ENCODE results near the gene CRYM. TPM values are rescaled to one million over a fixed set of nuclear protein-coding genes. Genes with fewer than 3 reads are reported as not detected.

Gene CRYM
- total RNA-seq, 1 experiment from 2014 or later = not detected

DNA sequence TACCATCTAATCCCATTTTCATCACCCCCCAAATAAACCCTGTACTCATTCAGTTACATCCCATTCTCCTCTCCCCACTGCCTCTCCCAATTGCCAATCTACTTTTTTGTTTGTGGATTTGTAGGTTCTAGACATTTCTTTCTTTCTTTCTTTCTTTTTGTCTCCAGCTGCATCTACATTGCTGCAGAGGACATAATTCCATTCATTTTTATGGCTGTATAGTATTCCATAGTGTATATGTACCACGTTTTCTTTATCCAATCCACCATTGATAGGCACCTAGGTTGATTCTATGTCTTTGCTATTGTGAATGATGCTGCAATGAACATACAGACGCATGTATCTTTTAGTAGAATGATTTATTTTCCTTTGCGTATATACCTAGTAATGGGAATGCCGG is 6.3 kb upstream of the CRYM start:
- H3K4me3 ChIP-seq = no peak overlapping the region
- BruUV-seq (replicated peaks) = no TSS peak
- DNase-seq = no peak
- POLR2A ChIA-PET (ENCODE audit: unreplicated experiment) = no interaction called here
- no peaks in the 10 kb centered on the region for H3K9me2 ChIP-seq (ENCODE audit: insufficient read depth)
- H3K4me2 ChIP-seq = no peak overlapping the region
- H4K20me1 ChIP-seq (ENCODE audit: insufficient read depth) = no peaks in the 10 kb centered on the region
- H3K9me3 ChIP-seq (ENCODE audit: insufficient read depth, low read depth) = no peaks in the 10 kb centered on the region; the same call in 1 of the 2 replicates
- H3K79me2 ChIP-seq (ENCODE audit: low read depth) = no peaks in the 10 kb centered on the region
- TF ChIP-seq, protein P1, sequence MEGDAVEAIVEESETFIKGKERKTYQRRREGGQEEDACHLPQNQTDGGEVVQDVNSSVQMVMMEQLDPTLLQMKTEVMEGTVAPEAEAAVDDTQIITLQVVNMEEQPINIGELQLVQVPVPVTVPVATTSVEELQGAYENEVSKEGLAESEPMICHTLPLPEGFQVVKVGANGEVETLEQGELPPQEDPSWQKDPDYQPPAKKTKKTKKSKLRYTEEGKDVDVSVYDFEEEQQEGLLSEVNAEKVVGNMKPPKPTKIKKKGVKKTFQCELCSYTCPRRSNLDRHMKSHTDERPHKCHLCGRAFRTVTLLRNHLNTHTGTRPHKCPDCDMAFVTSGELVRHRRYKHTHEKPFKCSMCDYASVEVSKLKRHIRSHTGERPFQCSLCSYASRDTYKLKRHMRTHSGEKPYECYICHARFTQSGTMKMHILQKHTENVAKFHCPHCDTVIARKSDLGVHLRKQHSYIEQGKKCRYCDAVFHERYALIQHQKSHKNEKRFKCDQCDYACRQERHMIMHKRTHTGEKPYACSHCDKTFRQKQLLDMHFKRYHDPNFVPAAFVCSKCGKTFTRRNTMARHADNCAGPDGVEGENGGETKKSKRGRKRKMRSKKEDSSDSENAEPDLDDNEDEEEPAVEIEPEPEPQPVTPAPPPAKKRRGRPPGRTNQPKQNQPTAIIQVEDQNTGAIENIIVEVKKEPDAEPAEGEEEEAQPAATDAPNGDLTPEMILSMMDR (conservative IDR thresholded peaks at IDR 0.05) = no peak
- no peak for TF ChIP-seq EZH2 (IDR thresholded peaks at IDR 0.05; ENCODE audit: low read depth)
- H3K4me1 ChIP-seq (replicated peaks; ENCODE audit: insufficient read depth) = no peaks in the 10 kb centered on the region
- intact Hi-C loops (cut with micrococcal nuclease; ENCODE audit: unreplicated experiment) = no loop called here
- H3K36me3 ChIP-seq (ENCODE audit: low read depth) = no peaks in the 10 kb centered on the region
- H3K27ac ChIP-seq = no peak overlapping the region
- CTCF ChIA-PET = no interaction called here
- H3F3A ChIP-seq (ENCODE audit: insufficient read depth, low read depth) = no peaks in the 10 kb centered on the region
- H2AFZ ChIP-seq = no peak overlapping the region
- peaks cover 31% of the 10 kb centered on the region for H3K27me3 ChIP-seq (ENCODE audit: insufficient read depth, low read depth)

GRCh38 chr16:21283521-21284289 is 5.6 kb upstream of the CRYM start:
- Histone ChIP-seq H3K36me3 (ENCODE audit: low read depth) (no peaks in the 10 kb centered on the region), H3K79me2 (ENCODE audit: low read depth) (no peaks in the 10 kb centered on the region), H3K4me1 (replicated peaks; ENCODE audit: insufficient read depth) (no peaks in the 10 kb centered on the region), H3K27ac (no peak overlapping the region), H3K4me2 (no peak overlapping the region), H3K9me3 (ENCODE audit: insufficient read depth, low read depth) (no peaks in the 10 kb centered on the region; the same call in 1 of the 2 replicates), H3K27me3 (ENCODE audit: insufficient read depth, low read depth) (peaks cover 38% of the 10 kb centered on the region), H4K20me1 (ENCODE audit: insufficient read depth) (no peaks in the 10 kb centered on the region), H2AFZ (no peak overlapping the region), H3K9me2 (ENCODE audit: insufficient read depth) (no peaks in the 10 kb centered on the region), H3F3A (ENCODE audit: insufficient read depth, low read depth) (no peaks in the 10 kb centered on the region), H3K4me3 (no peak overlapping the region)
- POLR2A ChIA-PET (ENCODE audit: unreplicated experiment) = no interaction called here
- TF ChIP-seq, protein P1 (conservative IDR thresholded peaks at IDR 0.05) = no peak
- no peak for TF ChIP-seq EZH2 (IDR thresholded peaks at IDR 0.05; ENCODE audit: low read depth)
- CTCF ChIA-PET = no interaction called here
- DNase-seq = no peak
- BruUV-seq (replicated peaks) = no TSS peak
- intact Hi-C loops (cut with micrococcal nuclease; ENCODE audit: unreplicated experiment) = no loop called here

DNA sequence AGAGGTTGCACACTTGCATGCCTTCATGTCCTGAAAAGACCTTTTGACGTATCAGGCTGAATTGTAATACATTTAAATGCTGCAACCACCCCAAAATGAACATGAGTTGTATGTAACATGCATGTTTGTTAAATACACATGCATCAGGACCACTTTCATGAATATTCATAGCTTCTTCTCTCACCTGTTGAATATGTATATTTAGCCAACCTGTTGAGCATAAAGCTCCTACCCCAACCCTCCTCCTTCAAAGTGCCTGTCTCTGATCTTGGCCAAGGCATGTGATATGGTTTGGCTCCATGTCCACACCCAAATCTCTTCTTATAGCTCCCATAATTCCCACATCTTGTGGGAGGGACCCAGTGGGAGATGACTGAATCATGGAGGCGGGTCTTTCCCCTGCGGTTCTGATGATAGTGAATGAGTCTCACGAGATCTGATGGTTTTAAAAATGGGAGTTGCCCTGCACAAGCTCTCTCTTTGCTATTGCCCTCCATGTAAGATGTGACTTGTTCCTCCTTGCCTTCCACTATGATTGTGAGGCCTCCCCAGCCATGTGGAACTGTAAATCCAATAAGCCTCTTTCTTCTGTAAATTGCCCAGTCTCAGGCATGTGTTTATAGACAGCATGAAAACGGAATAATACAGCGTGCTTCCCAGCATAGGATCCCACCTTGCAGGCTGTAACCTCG is 3.8 kb upstream of the CRYM start:
- no peak for DNase-seq
- Histone ChIP-seq H3K27ac (no peak overlapping the region), H3K9me3 (ENCODE audit: insufficient read depth, low read depth) (no peaks in the 10 kb centered on the region; the same call in 1 of the 2 replicates), H3K4me2 (no peak overlapping the region), H3K4me3 (no peak overlapping the region), H3K27me3 (ENCODE audit: insufficient read depth, low read depth) (peaks cover 55% of the 10 kb centered on the region), H2AFZ (no peak overlapping the region), H3K9me2 (ENCODE audit: insufficient read depth) (no peaks in the 10 kb centered on the region), H3K4me1 (replicated peaks; ENCODE audit: insufficient read depth) (no peaks in the 10 kb centered on the region), H3K36me3 (ENCODE audit: low read depth) (no peaks in the 10 kb centered on the region), H4K20me1 (ENCODE audit: insufficient read depth) (no peaks in the 10 kb centered on the region; the same call in 1 of the 2 replicates), H3K79me2 (ENCODE audit: low read depth) (no peaks in the 10 kb centered on the region), H3F3A (ENCODE audit: insufficient read depth, low read depth) (no peaks in the 10 kb centered on the region)
- intact Hi-C loops (cut with micrococcal nuclease; ENCODE audit: unreplicated experiment) = no loop called here
- ChIA-PET POLR2A (ENCODE audit: unreplicated experiment) (no interaction called here), CTCF (no interaction called here)
- BruUV-seq (replicated peaks) = no TSS peak
- TF ChIP-seq EZH2 (IDR thresholded peaks at IDR 0.05; ENCODE audit: low read depth) = no peak
- TF ChIP-seq, protein P1 (conservative IDR thresholded peaks at IDR 0.05) = no peak

All from PC-9 (cell line).